NB4 (cell line): ENCODE data around the gene KCNQ2.

ENCODE experiments used
- DNase-seq: peaks from one replicate; pipeline ENCODE4 v3.0.0; 2010; ENCODE audit warnings: low read depth
- H3K4me3 ChIP-seq: one replicate; pipeline ENCODE4 v1.5.1; 2011; ENCODE audit warnings: mild to moderate bottlenecking, low read depth, low read length, moderate library complexity
- CTCF ChIP-seq: IDR thresholded peaks from one replicate; pipeline ENCODE4 v1.5.1; 2012; ENCODE audit warnings: low read depth, low read length
- MYC ChIP-seq: IDR thresholded peaks from 2 replicates; pipeline ENCODE4 v1.6.1; 2011; ENCODE audit warnings: low read depth, low read length
- POLR2A ChIP-seq: IDR thresholded peaks from 2 replicates; pipeline ENCODE4 v1.6.1; 2011; ENCODE audit warnings: mild to moderate bottlenecking; ENCODE audit not compliant: insufficient read length; ENCODE audit errors: extremely low read depth
- TF ChIP-seq, protein P1 (sequence below): IDR thresholded peaks from 2 replicates; pipeline ENCODE4 v1.6.1; 2011; ENCODE audit warnings: low read depth, low read length

The KCNQ2 gene

GRCh38 chr20:63394920-63395455, 77.5 kb downstream of the KCNQ2 start:
- DNase-seq, result no peak
- H3K4me3 ChIP-seq, result no peak overlapping the region
- TF ChIP-seq POLR2A (no peak), MYC (no peak), CTCF (no peak)
- TF ChIP-seq, protein P1, sequence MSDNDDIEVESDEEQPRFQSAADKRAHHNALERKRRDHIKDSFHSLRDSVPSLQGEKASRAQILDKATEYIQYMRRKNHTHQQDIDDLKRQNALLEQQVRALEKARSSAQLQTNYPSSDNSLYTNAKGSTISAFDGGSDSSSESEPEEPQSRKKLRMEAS, result no peak

- TF ChIP-seq POLR2A (no peak), CTCF (no peak), MYC (no peak)
- TF ChIP-seq, protein P1, result no peak
- no peak for DNase-seq
- H3K4me3 ChIP-seq, result no peak overlapping the region
Measured at GRCh38 chr20:63394069-63394919, 78.2 kb downstream of the KCNQ2 start.

DNA sequence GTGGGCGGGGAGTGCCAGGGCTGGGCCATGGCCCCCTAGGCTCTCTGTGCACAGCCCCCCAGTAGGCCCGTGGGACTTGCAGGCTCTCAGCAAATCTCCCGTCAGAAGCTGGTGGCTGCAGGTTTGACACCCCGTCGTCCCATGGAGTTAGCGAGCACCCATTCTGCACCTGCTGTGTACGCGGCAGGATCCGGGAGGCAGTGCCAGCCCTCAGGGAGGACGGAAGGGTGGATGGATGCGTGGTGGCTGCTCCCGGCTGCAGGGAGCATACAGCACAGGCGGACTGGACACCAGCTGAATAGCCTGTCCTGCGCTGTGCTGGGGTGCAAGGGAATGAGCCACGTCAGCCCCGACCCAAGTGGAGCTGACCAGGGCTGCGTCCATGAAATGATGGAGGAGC, 78.9 kb downstream of the KCNQ2 start:
- no peak for DNase-seq
- no peak for TF ChIP-seq MYC
- no peak for TF ChIP-seq POLR2A
- TF ChIP-seq CTCF, result no peak
- TF ChIP-seq, protein P1, result no peak
- no peak overlapping the region for H3K4me3 ChIP-seq

GRCh38 chr20:63392465-63393365, 79.7 kb downstream of the KCNQ2 start:
- DNase-seq, result no peak
- no peak for TF ChIP-seq CTCF
- TF ChIP-seq, protein P1, result no peak
- TF ChIP-seq POLR2A, result no peak
- no peak for TF ChIP-seq MYC
- H3K4me3 ChIP-seq, result no peak overlapping the region

GRCh38 chr20:63387917-63388316, 84.5 kb downstream of the KCNQ2 start:
- no peak overlapping the region for H3K4me3 ChIP-seq
- no peak for TF ChIP-seq CTCF
- TF ChIP-seq, protein P1, result no peak
- TF ChIP-seq MYC, result no peak
- TF ChIP-seq POLR2A, result no peak
- no peak for DNase-seq
